Fibroblast of villous mesenchyme (primary cell): Measurements from ENCODE around the gene TNNI3. TPM values are rescaled to one million over a fixed set of nuclear protein-coding genes. Genes with fewer than 3 reads are reported as not detected.
"Not testable (repeated sequence)": the region's sequence is repeated elsewhere in the genome, so short reads cannot be mapped to it uniquely, and the experiment has no call there.

Source experiments
- DNase-seq: peaks from one replicate; pipeline ENCODE4 v3.0.0-alpha.2; 2010; ENCODE audit warnings: low read depth
- H3K4me3 ChIP-seq: 2 replicates; pipeline ENCODE4 v1.5.1; 2011; ENCODE audit warnings: low read depth, mild to moderate bottlenecking, low read length
- CTCF ChIP-seq: IDR thresholded peaks from 2 replicates; pipeline ENCODE4 v1.5.1; 2012; ENCODE audit warnings: low read depth, mild to moderate bottlenecking, low read length; ENCODE audit not compliant: insufficient read depth
- total RNA-seq: library from RNA; depleted of rRNA; stranded (reverse); fragments of >200 nt; gene quantifications from 2 replicates; pipeline ENCODE4 v1.2.3, GENCODE V29; 2012

TNNI3 gene
- not detected in 2 replicates for total RNA-seq

DNA sequence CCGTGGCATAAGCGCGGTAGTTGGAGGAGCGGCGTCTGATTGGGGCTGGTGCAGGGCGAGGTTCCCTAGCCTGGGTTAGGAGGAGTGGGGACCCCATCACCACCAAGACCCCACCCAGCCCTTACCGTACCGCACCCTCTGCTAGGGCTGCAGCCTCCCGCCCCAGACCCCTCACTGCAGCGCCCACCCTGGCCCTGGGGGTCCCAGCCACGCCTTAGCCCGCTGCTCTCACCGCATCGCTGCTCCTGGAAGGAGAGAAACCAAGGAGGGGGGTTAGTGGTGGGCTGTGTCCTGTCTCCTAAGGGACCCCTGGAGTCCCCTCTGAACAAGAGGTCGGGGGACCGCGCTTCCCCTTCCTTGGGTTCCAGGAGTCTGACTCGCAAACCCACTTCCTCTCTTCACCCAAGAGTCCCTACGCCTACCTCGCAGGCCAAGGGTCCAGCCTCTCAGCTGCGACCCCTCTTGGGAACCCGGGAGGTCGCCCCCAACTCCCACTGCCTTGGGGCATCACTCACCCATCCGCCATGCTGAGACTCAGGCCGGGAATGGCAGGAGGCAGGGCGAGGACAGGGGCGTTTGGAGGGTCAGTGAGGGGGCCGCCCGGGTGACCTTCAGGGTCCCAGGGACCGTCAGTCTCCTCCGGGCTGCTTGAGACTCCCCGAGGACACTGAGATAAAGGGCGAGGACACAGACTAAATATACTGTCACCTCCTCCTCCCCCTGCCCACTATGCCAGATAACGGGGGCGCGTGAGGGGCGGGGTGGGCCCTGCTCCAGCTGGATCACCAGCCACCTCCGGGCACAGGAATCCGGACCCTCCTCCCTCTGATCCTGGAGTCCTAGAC lies at the start of gene TNNI3:
TNNI3 (minus strand) TSS at position 669 of the 845 bp plus-strand sequence; CDS start at position 526, 143 bp downstream.
- no peak for DNase-seq
- no peak within 1 kb of the TSS for H3K4me3 ChIP-seq
- TF ChIP-seq CTCF, result no peak

DNA sequence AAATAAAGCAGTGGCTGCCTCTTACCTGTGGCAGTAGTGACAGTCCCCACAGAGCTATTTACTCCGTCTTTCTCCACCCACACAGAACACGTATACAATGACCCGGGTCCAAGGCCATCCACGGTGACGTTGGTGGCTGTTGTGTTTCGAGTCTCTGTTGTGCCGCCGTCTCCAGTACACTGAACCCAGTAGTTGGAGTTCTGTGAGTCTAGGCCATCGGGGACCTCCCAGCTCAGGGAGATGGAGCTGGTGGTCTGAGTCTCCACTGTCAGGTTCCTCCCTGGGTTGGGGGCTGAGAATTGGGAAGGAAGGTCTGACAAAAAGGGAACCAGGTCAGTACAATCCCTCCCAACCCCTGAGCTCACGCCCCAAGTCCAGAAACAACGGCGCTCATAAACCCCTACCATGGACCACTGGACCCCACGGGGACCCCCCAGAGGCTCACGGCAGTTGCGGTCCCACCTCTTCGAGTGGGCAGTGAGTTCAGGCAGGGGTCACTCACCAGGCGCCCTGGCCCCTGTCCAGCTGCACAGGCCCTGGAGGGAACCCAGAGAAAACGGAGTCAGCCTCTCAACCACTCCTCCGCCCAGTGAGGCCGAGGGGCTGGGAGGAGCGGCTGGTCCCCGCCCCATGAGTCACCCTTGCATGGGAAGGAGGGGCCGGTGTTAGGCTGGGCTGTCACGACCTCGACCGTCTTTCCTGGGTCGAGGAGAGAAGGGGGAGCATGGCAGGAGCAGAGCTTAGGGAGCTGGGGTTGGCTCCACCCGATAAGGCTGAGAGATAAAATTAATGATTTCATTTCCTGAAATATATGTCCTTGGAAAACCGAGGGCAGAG lies 49.4 kb upstream of the TNNI3 start:
- H3K4me3 ChIP-seq, result peak overlapping the region; percentile 55
- peak; percentile 96 for DNase-seq

DNA sequence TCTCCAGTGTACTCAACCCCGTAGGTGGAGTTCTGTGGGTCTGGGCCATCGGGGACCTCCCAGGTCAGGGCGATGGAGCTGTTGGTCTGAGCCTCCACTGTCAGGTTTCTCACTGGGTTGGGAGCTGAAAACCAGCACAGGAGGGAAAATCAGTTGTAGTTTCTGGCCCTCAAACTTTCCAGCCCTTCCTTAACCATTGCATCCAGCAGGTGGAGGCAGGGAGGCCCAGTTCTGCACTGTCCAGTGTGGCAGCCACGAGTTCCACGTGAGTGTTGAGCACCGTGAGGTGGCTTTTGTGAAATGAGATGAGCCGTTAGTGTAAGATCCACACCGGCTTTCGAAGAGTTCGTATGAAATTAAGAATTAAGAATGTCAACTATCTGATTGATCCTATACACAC lies 44.7 kb upstream of the TNNI3 start:
- H3K4me3 ChIP-seq, DNase-seq: not testable (repeated sequence)
- TF ChIP-seq CTCF, result peak; percentile 29

More for the DNA sequence above, 49.4 kb upstream of the TNNI3 start:
- TF ChIP-seq CTCF, result no peak

GRCh38 chr19:55199620-55200204 lies 42.2 kb upstream of the TNNI3 start:
- TF ChIP-seq CTCF, result no peak
- no peak overlapping the region for H3K4me3 ChIP-seq
- no peak for DNase-seq

- no peak overlapping the region for H3K4me3 ChIP-seq
- DNase-seq, result no peak
- TF ChIP-seq CTCF, result no peak
These were observed 41.1 kb upstream of the TNNI3 start for GRCh38 chr19:55198651-55199050.

DNA sequence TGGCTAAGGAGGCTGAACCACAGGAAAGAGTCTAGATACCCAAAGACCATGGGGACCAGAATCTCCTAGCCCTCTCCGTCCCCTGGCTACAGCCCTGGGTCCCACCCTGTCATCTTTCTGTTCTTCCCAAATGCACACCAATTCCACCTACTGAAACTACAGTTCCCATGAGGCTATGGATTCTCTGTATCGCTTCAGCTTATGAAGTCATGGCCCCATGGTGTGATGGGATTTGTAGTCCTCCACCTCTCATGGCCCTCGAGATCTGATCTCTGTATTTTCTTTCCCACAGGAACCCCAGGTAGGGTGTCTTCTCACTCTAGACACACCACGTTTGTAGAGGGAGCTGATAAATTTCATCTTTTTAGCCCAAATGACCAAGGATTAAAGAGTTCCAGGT lies 40.0 kb upstream of the TNNI3 start:
- H3K4me3 ChIP-seq, result no peak overlapping the region
- no peak for TF ChIP-seq CTCF
- no peak for DNase-seq
